Measurements from ENCODE around the gene ZBTB46.
A peak's percentile ranks its signal among the peaks of the same experiment; 100 is the strongest.

Gene ZBTB46

DNA sequence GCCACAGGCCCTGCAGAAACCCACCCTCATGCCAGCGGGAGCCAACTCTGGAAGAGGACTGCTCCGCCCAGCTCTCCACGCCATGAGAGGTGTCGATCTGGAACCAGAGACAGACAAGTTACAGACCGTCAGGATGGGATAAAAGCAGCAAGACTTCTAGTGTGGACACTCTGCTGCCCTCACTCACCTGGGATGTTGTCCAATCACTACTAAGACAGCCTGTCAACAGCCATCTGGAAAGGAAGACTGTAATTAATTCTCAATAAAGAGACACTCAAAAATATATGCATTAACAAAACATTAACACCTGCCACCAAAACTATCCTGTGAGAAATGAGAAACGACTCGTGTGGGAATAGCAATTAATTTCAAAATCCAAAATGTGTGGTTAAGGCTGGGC is 63.2 kb downstream of the ZBTB46 start:
- ChIA-PET POLR2A (no interaction called here), CTCF (interaction anchor here (1.4 kb wide), 1 partner anchor 18 kb away, joined by 4 read pairs; no protein-coding TSS in a partner anchor)
- H3K36me3 ChIP-seq (ENCODE audit: control insufficient read depth in 2 of 2, insufficient read depth in 1 of 2, low read length in 2 of 2), result peaks cover 0 to 5% of the 10 kb centered on the region in 2 experiments; a peak in 1 of 3 replicates
- H3K9me3 ChIP-seq (ENCODE audit: control insufficient read depth, insufficient read depth, low read depth, low read length), result no peaks in the 10 kb centered on the region
- H3K27ac ChIP-seq (ENCODE audit: extremely low read depth, low read depth, low read length), result no peak overlapping the region
- TF ChIP-seq ZNF768 (tag by site-specific recombination; IDR thresholded peaks at IDR 0.05) (no peak), ZNF211 (tag by site-specific recombination; IDR thresholded peaks at IDR 0.05; ENCODE audit: low read depth) (no peak), ZNF600 (tag by site-specific recombination; IDR thresholded peaks at IDR 0.05) (no peak), TCF7L2 (IDR thresholded peaks at IDR 0.05; ENCODE audit: borderline replicate concordance, low read depth, low read length) (no peak)
- TF ChIP-seq, protein P1, sequence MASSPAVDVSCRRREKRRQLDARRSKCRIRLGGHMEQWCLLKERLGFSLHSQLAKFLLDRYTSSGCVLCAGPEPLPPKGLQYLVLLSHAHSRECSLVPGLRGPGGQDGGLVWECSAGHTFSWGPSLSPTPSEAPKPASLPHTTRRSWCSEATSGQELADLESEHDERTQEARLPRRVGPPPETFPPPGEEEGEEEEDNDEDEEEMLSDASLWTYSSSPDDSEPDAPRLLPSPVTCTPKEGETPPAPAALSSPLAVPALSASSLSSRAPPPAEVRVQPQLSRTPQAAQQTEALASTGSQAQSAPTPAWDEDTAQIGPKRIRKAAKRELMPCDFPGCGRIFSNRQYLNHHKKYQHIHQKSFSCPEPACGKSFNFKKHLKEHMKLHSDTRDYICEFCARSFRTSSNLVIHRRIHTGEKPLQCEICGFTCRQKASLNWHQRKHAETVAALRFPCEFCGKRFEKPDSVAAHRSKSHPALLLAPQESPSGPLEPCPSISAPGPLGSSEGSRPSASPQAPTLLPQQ (tag by site-specific recombination; IDR thresholded peaks at IDR 0.05), result no peak
- no peaks in the 10 kb centered on the region for H3K4me1 ChIP-seq (ENCODE audit: control insufficient read depth, insufficient read depth, low read length)
- no peak overlapping the region for H3K4me3 ChIP-seq (ENCODE audit: low read depth, low read length)

DNA sequence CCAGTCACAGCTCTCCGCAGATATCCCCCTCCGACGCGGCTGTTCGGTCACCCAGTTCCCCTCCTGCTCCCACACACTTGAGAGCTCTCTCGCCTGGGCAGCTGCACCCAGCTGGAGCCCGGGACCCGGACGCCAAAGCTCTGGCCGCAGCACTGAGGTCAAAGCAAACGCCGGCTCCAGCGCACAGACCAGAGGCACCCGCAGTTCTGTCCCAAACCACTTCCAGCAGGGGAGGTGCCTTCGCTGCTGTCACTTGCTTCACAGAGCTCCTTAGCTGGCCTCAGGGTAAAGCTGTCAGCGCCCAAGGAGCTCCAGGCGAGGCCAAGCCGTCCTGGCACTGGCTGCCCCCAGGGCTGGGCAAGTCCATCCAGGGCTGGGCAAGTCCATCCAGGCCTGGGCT is 63.6 kb downstream of the ZBTB46 start:
- ChIA-PET CTCF (no interaction called here), POLR2A (no interaction called here)
- Histone ChIP-seq H3K36me3 (ENCODE audit: control insufficient read depth in 2 of 2, insufficient read depth in 1 of 2, low read length in 2 of 2) (peaks cover 0 to 5% of the 10 kb centered on the region in 2 experiments; a peak in 1 of 3 replicates), H3K9me3 (ENCODE audit: control insufficient read depth, insufficient read depth, low read depth, low read length) (no peaks in the 10 kb centered on the region), H3K4me3 (ENCODE audit: low read depth, low read length) (no peak overlapping the region), H3K4me1 (ENCODE audit: control insufficient read depth, insufficient read depth, low read length) (no peaks in the 10 kb centered on the region), H3K27ac (ENCODE audit: extremely low read depth, low read depth, low read length) (no peak overlapping the region)
- TF ChIP-seq ZNF341 (tag by site-specific recombination; IDR thresholded peaks at IDR 0.05; ENCODE audit: low read depth), result peak; percentile 42
- TF ChIP-seq GLI4 (tag by site-specific recombination; IDR thresholded peaks at IDR 0.05), result no peak

DNA sequence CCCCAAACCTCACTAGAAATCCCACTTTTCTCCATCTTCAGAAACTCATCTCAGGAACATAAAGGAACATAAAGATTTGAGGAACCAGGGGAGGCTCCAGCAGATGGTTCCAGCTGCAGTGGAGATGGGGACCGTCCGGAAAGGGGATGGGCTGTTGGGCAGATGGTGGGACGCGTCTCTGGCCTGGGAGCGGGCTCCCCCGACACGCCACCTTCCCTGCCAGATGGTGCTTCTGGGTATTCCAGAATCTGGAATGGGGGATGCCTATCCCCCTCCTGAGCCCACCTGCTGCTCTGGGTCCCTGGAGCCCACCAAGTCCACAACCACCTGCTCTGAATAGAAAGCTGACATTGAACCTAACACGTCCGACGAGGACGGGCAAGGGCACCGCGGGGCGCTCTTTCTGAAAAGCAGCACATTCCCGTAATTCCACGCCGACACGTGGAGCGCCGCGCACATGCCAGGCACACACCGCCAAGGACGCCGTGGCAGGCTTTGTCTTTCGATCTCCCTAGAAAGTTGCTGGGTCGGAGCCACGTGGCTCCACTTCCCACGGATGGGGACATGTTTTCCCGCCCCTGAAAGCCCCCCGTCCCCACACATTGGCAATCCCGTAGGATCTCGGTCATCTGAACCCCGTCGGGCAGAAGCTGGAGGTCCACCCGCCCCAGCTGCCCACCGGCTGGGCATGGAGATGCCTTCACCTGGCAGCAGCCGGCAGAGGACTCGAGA is 64.2 kb downstream of the ZBTB46 start:
- H3K27ac ChIP-seq (ENCODE audit: extremely low read depth, low read depth, low read length), result no peak overlapping the region
- H3K36me3 ChIP-seq (ENCODE audit: control insufficient read depth in 2 of 2, insufficient read depth in 1 of 2, low read length in 2 of 2), result peaks cover 0 to 5% of the 10 kb centered on the region in 2 experiments; a peak in 1 of 3 replicates
- ChIA-PET CTCF (interaction anchor here (0.9 kb wide), 1 partner anchor 8 kb away, joined by 3 read pairs; no protein-coding TSS in a partner anchor), POLR2A (no interaction called here)
- no peaks in the 10 kb centered on the region for H3K9me3 ChIP-seq (ENCODE audit: control insufficient read depth, insufficient read depth, low read depth, low read length)
- no peak overlapping the region for H3K4me3 ChIP-seq (ENCODE audit: low read depth, low read length)
- TF ChIP-seq MZF1 (tag by site-specific recombination; IDR thresholded peaks at IDR 0.05; ENCODE audit: borderline replicate concordance) (no peak), GFI1B (tag by site-specific recombination; IDR thresholded peaks at IDR 0.05) (no peak), CTCF (tag by site-specific recombination; IDR thresholded peaks at IDR 0.05) (no peak), SP3 (tag by site-specific recombination; IDR thresholded peaks at IDR 0.05) (no peak)
- no peaks in the 10 kb centered on the region for H3K4me1 ChIP-seq (ENCODE audit: control insufficient read depth, insufficient read depth, low read length)

DNA sequence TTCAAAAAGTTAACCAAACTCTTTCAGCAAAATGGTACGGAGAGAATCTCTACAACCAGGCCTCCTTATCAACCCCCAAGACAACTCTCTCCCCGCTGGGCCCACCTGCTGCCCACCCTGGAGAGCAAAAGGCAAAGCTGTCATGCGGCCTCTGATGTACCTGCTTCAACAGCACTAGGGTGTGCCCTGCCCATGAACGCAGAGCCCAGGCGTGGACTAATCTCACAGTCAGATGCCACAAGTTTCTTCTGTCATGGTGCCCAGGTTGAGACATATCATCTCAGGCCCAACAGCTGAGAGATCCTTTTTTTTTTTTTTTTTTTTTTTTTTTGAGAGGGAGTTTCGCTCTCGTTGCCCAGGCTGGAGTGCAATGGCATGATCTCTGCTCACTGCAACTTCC is 65.2 kb downstream of the ZBTB46 start:
- no peaks in the 10 kb centered on the region for H3K4me1 ChIP-seq (ENCODE audit: control insufficient read depth, insufficient read depth, low read length)
- H3K36me3 ChIP-seq (ENCODE audit: control insufficient read depth in 2 of 2, insufficient read depth in 1 of 2, low read length in 2 of 2), result peaks cover 0 to 5% of the 10 kb centered on the region in 2 experiments; a peak in 1 of 3 replicates
- no peak overlapping the region for H3K27ac ChIP-seq (ENCODE audit: extremely low read depth, low read depth, low read length)
- POLR2A ChIA-PET, result no interaction called here
- no peak overlapping the region for H3K4me3 ChIP-seq (ENCODE audit: low read depth, low read length)
- H3K9me3 ChIP-seq (ENCODE audit: control insufficient read depth, insufficient read depth, low read depth, low read length), result no peaks in the 10 kb centered on the region
- CTCF ChIA-PET, result interaction anchor here (0.7 to 0.9 kb wide), 2 partner anchors 9 to 177 kb away, joined by 3 to 4 read pairs; no protein-coding TSS in a partner anchor
- TF ChIP-seq OSR2 (tag by site-specific recombination; IDR thresholded peaks at IDR 0.05) (no peak), ZNF398 (tag by site-specific recombination; IDR thresholded peaks at IDR 0.05) (no peak), HOXC10 (CRISPR knock-in tag; IDR thresholded peaks at IDR 0.05) (no peak), ZNF521 (tag by site-specific recombination; IDR thresholded peaks at IDR 0.05) (no peak), ZFHX2 (tag by site-specific recombination; conservative IDR thresholded peaks at IDR 0.05) (no peak), ZNF558 (tag by site-specific recombination; IDR thresholded peaks at IDR 0.05) (no peak), ZBTB21 (tag by site-specific recombination; IDR thresholded peaks at IDR 0.05) (no peak), ZNF169 (tag by site-specific recombination; IDR thresholded peaks at IDR 0.05) (no peak), ZNF664 (tag by site-specific recombination; IDR thresholded peaks at IDR 0.05) (no peak)
- TF ChIP-seq, protein P2, sequence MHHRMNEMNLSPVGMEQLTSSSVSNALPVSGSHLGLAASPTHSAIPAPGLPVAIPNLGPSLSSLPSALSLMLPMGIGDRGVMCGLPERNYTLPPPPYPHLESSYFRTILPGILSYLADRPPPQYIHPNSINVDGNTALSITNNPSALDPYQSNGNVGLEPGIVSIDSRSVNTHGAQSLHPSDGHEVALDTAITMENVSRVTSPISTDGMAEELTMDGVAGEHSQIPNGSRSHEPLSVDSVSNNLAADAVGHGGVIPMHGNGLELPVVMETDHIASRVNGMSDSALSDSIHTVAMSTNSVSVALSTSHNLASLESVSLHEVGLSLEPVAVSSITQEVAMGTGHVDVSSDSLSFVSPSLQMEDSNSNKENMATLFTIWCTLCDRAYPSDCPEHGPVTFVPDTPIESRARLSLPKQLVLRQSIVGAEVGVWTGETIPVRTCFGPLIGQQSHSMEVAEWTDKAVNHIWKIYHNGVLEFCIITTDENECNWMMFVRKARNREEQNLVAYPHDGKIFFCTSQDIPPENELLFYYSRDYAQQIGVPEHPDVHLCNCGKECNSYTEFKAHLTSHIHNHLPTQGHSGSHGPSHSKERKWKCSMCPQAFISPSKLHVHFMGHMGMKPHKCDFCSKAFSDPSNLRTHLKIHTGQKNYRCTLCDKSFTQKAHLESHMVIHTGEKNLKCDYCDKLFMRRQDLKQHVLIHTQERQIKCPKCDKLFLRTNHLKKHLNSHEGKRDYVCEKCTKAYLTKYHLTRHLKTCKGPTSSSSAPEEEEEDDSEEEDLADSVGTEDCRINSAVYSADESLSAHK (tag by site-specific recombination; IDR thresholded peaks at IDR 0.05), result no peak
